Measurements from ENCODE around the gene GJB5. TPM values are rescaled to one million over a fixed set of nuclear protein-coding genes. Genes with fewer than 3 reads are reported as not detected.
"Not testable (repeated sequence)": the region's sequence is repeated elsewhere in the genome, so short reads cannot be mapped to it uniquely, and the experiment has no call there.

Gene GJB5
- total and polyA plus RNA-seq, 2 donors from 2014 or later = not detected

DNA sequence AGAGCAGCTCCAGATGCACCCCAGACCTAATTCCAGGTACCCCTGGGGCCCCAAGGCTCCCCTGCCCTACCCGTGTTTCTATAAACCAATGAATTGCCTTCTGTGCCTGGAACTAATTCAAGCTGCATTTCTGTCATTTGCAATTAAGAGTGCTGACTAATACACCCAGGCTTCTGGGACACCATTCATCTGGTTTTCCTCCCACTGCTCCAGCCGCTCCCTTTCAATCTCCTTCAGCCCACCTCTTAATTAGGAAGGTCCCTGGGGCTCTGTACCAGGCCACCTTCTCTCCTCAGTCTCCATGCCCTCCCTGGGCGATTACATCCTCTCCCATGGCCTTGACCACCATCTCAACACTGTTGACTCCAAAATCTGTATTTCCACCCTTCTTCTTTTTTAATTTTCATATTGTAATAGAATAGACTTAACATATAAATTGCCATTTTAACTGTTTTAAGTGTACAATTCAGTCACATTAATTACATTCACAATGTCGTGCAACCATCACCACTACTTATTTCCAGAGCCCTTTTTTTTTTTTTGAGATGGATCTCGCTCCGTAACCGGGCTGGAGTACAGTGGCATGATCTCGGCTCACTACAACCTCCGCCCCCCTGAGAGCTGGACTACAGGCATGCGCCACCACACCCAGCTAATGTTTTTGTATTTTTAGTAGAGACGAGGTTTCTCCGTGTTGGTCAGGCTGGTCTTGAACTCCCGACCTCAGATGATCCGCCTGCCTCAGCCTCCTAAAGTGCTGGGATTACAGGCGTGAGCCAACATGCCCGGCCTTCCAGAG, 16.9 kb downstream of the GJB5 start:
- DNase-seq (peak in 1 of 5 donors; percentile 28), FAIRE-seq (no peak)
- H3K4me1 ChIP-seq (ENCODE audit: control insufficient read depth in 2 of 3, insufficient read depth in 2 of 3, low read depth in 1 of 3, low read length in 3 of 3) = no peaks in the 10 kb centered on the region
- H3K4me3 ChIP-seq (ENCODE audit: low read length in 3 of 3) = no peak overlapping the region
- no peaks in the 10 kb centered on the region for H3K9me3 ChIP-seq (ENCODE audit: control insufficient read depth in 2 of 3, insufficient read depth in 1 of 3, low read length in 3 of 3)
- intact Hi-C loops (cut with DNase I) = no loop called here
- no peak overlapping the region for H3K9ac ChIP-seq (ENCODE audit: low read length in 3 of 3)
- no peaks in the 10 kb centered on the region for H3K36me3 ChIP-seq (ENCODE audit: control insufficient read depth in 2 of 3, insufficient read depth in 3 of 3, low read length in 3 of 3)
- no peaks in the 10 kb centered on the region for H3K27me3 ChIP-seq (ENCODE audit: control insufficient read depth, insufficient read depth, low read length)
- H3K27ac ChIP-seq (ENCODE audit: low read depth in 2 of 2, low read length in 2 of 2) = no peak overlapping the region
- TF ChIP-seq, protein P1, sequence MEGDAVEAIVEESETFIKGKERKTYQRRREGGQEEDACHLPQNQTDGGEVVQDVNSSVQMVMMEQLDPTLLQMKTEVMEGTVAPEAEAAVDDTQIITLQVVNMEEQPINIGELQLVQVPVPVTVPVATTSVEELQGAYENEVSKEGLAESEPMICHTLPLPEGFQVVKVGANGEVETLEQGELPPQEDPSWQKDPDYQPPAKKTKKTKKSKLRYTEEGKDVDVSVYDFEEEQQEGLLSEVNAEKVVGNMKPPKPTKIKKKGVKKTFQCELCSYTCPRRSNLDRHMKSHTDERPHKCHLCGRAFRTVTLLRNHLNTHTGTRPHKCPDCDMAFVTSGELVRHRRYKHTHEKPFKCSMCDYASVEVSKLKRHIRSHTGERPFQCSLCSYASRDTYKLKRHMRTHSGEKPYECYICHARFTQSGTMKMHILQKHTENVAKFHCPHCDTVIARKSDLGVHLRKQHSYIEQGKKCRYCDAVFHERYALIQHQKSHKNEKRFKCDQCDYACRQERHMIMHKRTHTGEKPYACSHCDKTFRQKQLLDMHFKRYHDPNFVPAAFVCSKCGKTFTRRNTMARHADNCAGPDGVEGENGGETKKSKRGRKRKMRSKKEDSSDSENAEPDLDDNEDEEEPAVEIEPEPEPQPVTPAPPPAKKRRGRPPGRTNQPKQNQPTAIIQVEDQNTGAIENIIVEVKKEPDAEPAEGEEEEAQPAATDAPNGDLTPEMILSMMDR (IDR thresholded peaks at IDR 0.05; ENCODE audit: borderline replicate concordance, extremely low read depth, insufficient read depth) = no peak

DNA sequence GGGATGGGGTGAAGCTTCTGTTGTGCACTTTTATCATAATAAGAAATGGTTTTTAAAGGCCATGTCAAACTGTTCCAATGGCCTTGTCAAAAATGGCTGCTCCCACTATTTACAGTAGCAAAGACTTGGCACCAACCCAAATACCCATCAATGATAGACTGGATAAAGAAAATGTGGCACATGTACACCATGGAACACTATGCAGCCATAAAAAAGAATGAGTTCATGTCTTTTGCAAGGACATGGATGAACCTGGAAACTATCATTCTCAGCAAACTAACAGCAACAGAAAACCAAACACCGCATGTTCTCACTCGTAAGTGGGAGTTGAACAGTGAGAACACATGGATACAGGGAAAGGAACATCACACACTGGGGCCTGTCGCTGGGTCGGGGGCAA, 18.3 kb downstream of the GJB5 start:
- H3K9ac ChIP-seq (ENCODE audit: low read length in 3 of 3); H3K4me3 ChIP-seq (ENCODE audit: low read length in 3 of 3); H3K27me3 ChIP-seq (ENCODE audit: control insufficient read depth, insufficient read depth, low read length); H3K27ac ChIP-seq (ENCODE audit: low read depth in 2 of 2, low read length in 2 of 2); H3K9me3 ChIP-seq (ENCODE audit: control insufficient read depth in 2 of 3, insufficient read depth in 1 of 3, low read length in 3 of 3); H3K4me1 ChIP-seq (ENCODE audit: control insufficient read depth in 2 of 3, insufficient read depth in 2 of 3, low read depth in 1 of 3, low read length in 3 of 3); intact Hi-C loops (cut with DNase I); FAIRE-seq; DNase-seq; H3K36me3 ChIP-seq (ENCODE audit: control insufficient read depth in 2 of 3, insufficient read depth in 3 of 3, low read length in 3 of 3): not testable (repeated sequence)

DNA sequence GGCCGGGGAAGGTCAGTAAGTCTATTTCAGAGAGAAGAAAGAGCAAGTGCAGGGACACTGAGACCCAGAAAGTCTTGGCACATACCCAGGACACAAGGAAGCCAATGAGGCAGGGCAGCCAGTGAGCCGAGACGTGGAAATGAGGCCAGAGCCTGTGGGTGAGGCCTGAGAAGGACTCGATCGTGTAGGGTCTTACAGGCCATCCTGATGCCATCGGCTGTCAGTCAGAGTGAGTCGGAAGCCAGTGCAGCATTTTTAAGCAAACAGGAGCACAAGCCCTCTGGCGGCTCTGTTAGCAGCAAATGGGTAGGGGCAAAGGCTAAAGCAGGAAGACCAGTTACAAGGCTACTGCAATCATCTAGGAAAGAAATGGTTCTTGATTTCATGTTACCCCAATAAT, 20.1 kb downstream of the GJB5 start:
- Histone ChIP-seq H3K27me3 (ENCODE audit: control insufficient read depth, insufficient read depth, low read length) (no peaks in the 10 kb centered on the region), H3K9ac (ENCODE audit: low read length in 3 of 3) (no peak overlapping the region), H3K27ac (ENCODE audit: low read depth in 2 of 2, low read length in 2 of 2) (no peak overlapping the region), H3K4me3 (ENCODE audit: low read length in 3 of 3) (no peak overlapping the region), H3K4me1 (ENCODE audit: control insufficient read depth in 2 of 3, insufficient read depth in 2 of 3, low read depth in 1 of 3, low read length in 3 of 3) (no peaks in the 10 kb centered on the region), H3K9me3 (ENCODE audit: control insufficient read depth in 2 of 3, insufficient read depth in 1 of 3, low read length in 3 of 3) (no peaks in the 10 kb centered on the region), H3K36me3 (ENCODE audit: control insufficient read depth in 2 of 3, insufficient read depth in 3 of 3, low read length in 3 of 3) (no peaks in the 10 kb centered on the region)
- FAIRE-seq (no peak), DNase-seq (no peak)
- TF ChIP-seq, protein P1 (IDR thresholded peaks at IDR 0.05; ENCODE audit: borderline replicate concordance, extremely low read depth, insufficient read depth) = no peak
- intact Hi-C loops (cut with DNase I) = no loop called here

DNA sequence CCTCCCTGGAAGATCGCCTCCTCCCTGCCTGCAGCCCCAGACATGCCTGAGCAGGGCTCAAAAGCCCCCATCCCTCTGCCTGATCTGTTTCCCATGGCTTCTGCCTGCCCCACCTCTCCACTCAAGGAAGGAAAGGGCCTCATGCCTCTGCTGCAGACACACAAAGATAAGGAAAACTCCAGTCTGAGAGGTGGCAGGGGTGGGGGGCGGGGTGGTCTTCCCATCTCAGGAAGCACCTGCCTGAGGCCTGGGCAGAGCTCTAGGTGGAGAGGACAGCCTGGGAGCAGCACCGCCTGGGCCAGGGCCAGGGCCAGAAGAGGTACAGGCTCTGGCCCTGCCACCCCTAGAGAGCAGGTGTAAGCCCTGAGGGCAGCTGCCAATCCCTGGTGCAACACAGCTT, 22.1 kb downstream of the GJB5 start:
- TF ChIP-seq, protein P1 (IDR thresholded peaks at IDR 0.05; ENCODE audit: borderline replicate concordance, extremely low read depth, insufficient read depth) = no peak
- Histone ChIP-seq H3K36me3 (ENCODE audit: control insufficient read depth in 2 of 3, insufficient read depth in 3 of 3, low read length in 3 of 3) (no peaks in the 10 kb centered on the region), H3K9me3 (ENCODE audit: control insufficient read depth in 2 of 3, insufficient read depth in 1 of 3, low read length in 3 of 3) (no peaks in the 10 kb centered on the region), H3K4me3 (ENCODE audit: low read length in 3 of 3) (no peak overlapping the region), H3K9ac (ENCODE audit: low read length in 3 of 3) (no peak overlapping the region), H3K27me3 (ENCODE audit: control insufficient read depth, insufficient read depth, low read length) (peaks cover 4% of the 10 kb centered on the region), H3K4me1 (ENCODE audit: control insufficient read depth in 2 of 3, insufficient read depth in 2 of 3, low read depth in 1 of 3, low read length in 3 of 3) (no peaks in the 10 kb centered on the region), H3K27ac (ENCODE audit: low read depth in 2 of 2, low read length in 2 of 2) (no peak overlapping the region)
- no peak for FAIRE-seq
- DNase-seq = no peak
- intact Hi-C loops (cut with DNase I) = no loop called here

All from kidney (tissue), 14 donors.